Endothelial cell of umbilical vein (primary cell): ENCODE results near the gene SCN2B.

Source experiments
- EZH2 ChIP-seq: IDR thresholded peaks from 2 replicates; pipeline ENCODE4 v1.6.1; 2012; ENCODE audit warnings: borderline replicate concordance, low read depth, mild to moderate bottlenecking, moderate library complexity, low read length, inconsistent platforms; ENCODE audit not compliant: severe bottlenecking
- GATA2 ChIP-seq: IDR thresholded peaks from 2 replicates; pipeline ENCODE4 v1.7.0; 2011; ENCODE audit warnings: low read depth, mild to moderate bottlenecking, moderate library complexity, mixed read lengths, low read length; ENCODE audit not compliant: insufficient read length, insufficient read depth
- JUN ChIP-seq: IDR thresholded peaks from 2 replicates; pipeline ENCODE4 v1.6.1; 2011; ENCODE audit warnings: borderline replicate concordance, low read depth; ENCODE audit not compliant: insufficient read length, insufficient read depth
- MYC ChIP-seq: IDR thresholded peaks from one replicate; pipeline ENCODE4 v1.6.1; 2011; ENCODE audit warnings: mild to moderate bottlenecking, low read depth, low read length
- POLR2A ChIP-seq: IDR thresholded peaks from 2 replicates; pipeline ENCODE4 v1.6.1; 2012; ENCODE audit warnings: low read depth, mild to moderate bottlenecking, control low read depth, low read length
- POLR2AphosphoS5 ChIP-seq: IDR thresholded peaks from 2 replicates; pipeline ENCODE4 v1.6.1; 2012; ENCODE audit warnings: low read depth, mild to moderate bottlenecking, control low read depth, low read length, moderate library complexity; ENCODE audit not compliant: insufficient read depth
- TF ChIP-seq, protein P1 (sequence below), 2 donors: IDR thresholded peaks; 1 replicate in 1 of 2; 2 replicates in 1 of 2; pipeline ENCODE4 v1.5.1; 2011; ENCODE audit warnings: low read length in 2 of 2, mild to moderate bottlenecking in 2 of 2, moderate library complexity in 2 of 2, control low read depth in 1 of 2, inconsistent platforms in 1 of 2, low read depth in 1 of 2; ENCODE audit not compliant: insufficient read depth in 1 of 2; ENCODE audit errors: extremely low read depth in 1 of 2
- TF ChIP-seq, protein P2 (sequence below): IDR thresholded peaks from 2 replicates; pipeline ENCODE4 v1.6.1; 2011; ENCODE audit not compliant: insufficient read depth, insufficient read length

DNA sequence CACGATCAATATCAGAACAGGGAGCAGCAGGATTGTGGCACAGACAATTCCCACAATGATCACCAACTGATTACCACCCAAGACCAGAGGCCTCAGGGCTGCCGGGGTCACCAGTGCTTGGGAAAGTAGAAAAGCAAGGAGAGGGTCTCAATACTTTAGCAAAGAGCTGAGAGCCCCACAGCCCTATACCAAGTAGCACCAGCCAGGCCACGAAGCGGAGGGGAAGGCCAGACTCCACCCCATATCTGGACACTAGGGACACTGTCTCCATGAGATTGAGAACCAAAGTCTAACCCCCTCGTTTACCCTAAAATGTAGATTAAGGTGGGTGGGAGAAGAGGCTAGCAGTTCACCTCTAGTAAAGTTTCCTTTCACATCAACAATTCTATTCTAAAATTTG is 24.1 kb upstream of the SCN2B start:
- no peak for TF ChIP-seq POLR2AphosphoS5
- no peak for TF ChIP-seq EZH2
- TF ChIP-seq, protein P1, sequence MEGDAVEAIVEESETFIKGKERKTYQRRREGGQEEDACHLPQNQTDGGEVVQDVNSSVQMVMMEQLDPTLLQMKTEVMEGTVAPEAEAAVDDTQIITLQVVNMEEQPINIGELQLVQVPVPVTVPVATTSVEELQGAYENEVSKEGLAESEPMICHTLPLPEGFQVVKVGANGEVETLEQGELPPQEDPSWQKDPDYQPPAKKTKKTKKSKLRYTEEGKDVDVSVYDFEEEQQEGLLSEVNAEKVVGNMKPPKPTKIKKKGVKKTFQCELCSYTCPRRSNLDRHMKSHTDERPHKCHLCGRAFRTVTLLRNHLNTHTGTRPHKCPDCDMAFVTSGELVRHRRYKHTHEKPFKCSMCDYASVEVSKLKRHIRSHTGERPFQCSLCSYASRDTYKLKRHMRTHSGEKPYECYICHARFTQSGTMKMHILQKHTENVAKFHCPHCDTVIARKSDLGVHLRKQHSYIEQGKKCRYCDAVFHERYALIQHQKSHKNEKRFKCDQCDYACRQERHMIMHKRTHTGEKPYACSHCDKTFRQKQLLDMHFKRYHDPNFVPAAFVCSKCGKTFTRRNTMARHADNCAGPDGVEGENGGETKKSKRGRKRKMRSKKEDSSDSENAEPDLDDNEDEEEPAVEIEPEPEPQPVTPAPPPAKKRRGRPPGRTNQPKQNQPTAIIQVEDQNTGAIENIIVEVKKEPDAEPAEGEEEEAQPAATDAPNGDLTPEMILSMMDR (IDR thresholded peaks at IDR 0.05; ENCODE audit: extremely low read depth in 1 of 2, insufficient read depth in 1 of 2, low read depth in 1 of 2, low read length in 2 of 2), result no peak
- no peak for TF ChIP-seq POLR2A
- no peak for TF ChIP-seq MYC
- TF ChIP-seq, protein P2, sequence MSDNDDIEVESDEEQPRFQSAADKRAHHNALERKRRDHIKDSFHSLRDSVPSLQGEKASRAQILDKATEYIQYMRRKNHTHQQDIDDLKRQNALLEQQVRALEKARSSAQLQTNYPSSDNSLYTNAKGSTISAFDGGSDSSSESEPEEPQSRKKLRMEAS, result no peak
- no peak for TF ChIP-seq JUN
- TF ChIP-seq GATA2, result no peak
